SH-SY5Y (cell line): ENCODE data around the gene NEK10.

Source experiments
- GATA2 ChIP-seq: IDR thresholded peaks from 2 replicates; pipeline ENCODE4 v1.6.1; 2011; ENCODE audit warnings: mild to moderate bottlenecking, low read depth, low read length
- GATA3 ChIP-seq: IDR thresholded peaks from 2 replicates; pipeline ENCODE4 v1.6.1; 2011; ENCODE audit warnings: low read depth, mild to moderate bottlenecking, low read length, moderate library complexity

DNA sequence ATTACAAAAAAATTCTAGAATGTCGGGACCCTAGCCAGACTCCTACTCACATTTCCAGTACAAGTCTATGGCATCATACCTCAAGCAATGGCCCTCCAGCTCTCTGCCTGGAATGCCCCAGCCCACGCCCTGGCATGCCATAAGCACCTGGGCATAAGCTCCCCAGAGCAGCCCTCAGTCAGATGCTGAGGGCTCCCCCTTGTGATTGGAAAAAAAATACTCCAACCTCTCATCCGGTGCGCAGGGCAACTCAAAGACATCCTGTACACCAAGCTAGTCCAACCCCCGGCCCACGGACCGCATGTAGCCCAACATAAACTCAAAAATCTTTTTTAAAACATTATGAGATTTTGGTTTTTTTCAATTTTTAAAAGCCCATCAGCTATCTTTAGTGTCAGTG, 115.4 kb downstream of the NEK10 start:
- no peak for TF ChIP-seq GATA3
- TF ChIP-seq GATA2, result no peak
